Measurements from ENCODE around the gene ECHS1. TPM values are rescaled to one million over a fixed set of nuclear protein-coding genes. Genes with fewer than 3 reads are reported as not detected.
A peak's percentile ranks its signal among the peaks of the same experiment; 100 is the strongest.

The ECHS1 gene
- total RNA-seq, 1 experiment from 2014 or later = 53.5 TPM

DNA sequence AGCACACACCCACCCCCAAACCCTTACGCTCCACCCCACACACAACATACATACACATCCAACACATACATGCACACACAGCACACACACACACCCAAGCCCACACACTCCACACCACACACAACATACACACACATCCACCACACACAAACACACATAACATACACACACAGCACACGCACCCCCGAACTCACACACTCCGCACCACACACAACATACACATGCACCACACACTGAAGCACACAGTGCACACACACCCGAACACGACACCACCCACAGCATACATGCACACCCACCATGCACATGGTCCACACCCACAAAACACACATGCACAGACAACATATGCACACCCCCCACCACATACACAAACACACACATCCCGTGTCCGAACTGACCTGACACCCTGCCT is 24.0 kb downstream of the ECHS1 start:
- H3K4me3 Mint-ChIP-seq (ENCODE audit: low read depth, unreplicated experiment) = no peak overlapping the region
- TF ChIP-seq, protein P1, sequence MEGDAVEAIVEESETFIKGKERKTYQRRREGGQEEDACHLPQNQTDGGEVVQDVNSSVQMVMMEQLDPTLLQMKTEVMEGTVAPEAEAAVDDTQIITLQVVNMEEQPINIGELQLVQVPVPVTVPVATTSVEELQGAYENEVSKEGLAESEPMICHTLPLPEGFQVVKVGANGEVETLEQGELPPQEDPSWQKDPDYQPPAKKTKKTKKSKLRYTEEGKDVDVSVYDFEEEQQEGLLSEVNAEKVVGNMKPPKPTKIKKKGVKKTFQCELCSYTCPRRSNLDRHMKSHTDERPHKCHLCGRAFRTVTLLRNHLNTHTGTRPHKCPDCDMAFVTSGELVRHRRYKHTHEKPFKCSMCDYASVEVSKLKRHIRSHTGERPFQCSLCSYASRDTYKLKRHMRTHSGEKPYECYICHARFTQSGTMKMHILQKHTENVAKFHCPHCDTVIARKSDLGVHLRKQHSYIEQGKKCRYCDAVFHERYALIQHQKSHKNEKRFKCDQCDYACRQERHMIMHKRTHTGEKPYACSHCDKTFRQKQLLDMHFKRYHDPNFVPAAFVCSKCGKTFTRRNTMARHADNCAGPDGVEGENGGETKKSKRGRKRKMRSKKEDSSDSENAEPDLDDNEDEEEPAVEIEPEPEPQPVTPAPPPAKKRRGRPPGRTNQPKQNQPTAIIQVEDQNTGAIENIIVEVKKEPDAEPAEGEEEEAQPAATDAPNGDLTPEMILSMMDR (IDR thresholded peaks at IDR 0.05; ENCODE audit: unreplicated experiment) = no peak
- no TSS peak for BruUV-seq (replicated peaks)

GRCh38 chr10:133347710-133348517 is 25.2 kb downstream of the ECHS1 start:
- CTCF ChIA-PET = no interaction called here
- no peak for DNase-seq
- intact Hi-C loops (cut with micrococcal nuclease; ENCODE audit: unreplicated experiment) = no loop called here
- Mint-ChIP-seq H3K4me1 (ENCODE audit: low read depth, unreplicated experiment) (no peaks in the 10 kb centered on the region), H3K36me3 (ENCODE audit: insufficient read depth, unreplicated experiment) (peaks cover 5% of the 10 kb centered on the region), H3K4me3 (ENCODE audit: low read depth, unreplicated experiment) (no peak overlapping the region), H3K9me3 (ENCODE audit: low read depth, unreplicated experiment) (no peaks in the 10 kb centered on the region), H3K27ac (ENCODE audit: unreplicated experiment) (no peak overlapping the region), H3K27me3 (ENCODE audit: unreplicated experiment) (no peaks in the 10 kb centered on the region)
- BruUV-seq (replicated peaks) = no TSS peak
- TF ChIP-seq, protein P1 (IDR thresholded peaks at IDR 0.05; ENCODE audit: unreplicated experiment) = no peak

More for the DNA sequence above, 24.0 kb downstream of the ECHS1 start:
- no peaks in the 10 kb centered on the region for H3K9me3 Mint-ChIP-seq (ENCODE audit: low read depth, unreplicated experiment)
- H3K36me3 Mint-ChIP-seq (ENCODE audit: insufficient read depth, unreplicated experiment) = peaks cover 5% of the 10 kb centered on the region
- DNase-seq = no peak
- no peaks in the 10 kb centered on the region for H3K4me1 Mint-ChIP-seq (ENCODE audit: low read depth, unreplicated experiment)
- H3K27ac Mint-ChIP-seq (ENCODE audit: unreplicated experiment) = peak overlapping the region; percentile 18
- intact Hi-C loops (cut with micrococcal nuclease; ENCODE audit: unreplicated experiment) = no loop called here
- CTCF ChIA-PET = no interaction called here
- no peaks in the 10 kb centered on the region for H3K27me3 Mint-ChIP-seq (ENCODE audit: unreplicated experiment)

- TF ChIP-seq, protein P1 (IDR thresholded peaks at IDR 0.05; ENCODE audit: unreplicated experiment) = no peak
- Mint-ChIP-seq H3K27me3 (ENCODE audit: unreplicated experiment) (no peaks in the 10 kb centered on the region), H3K4me1 (ENCODE audit: low read depth, unreplicated experiment) (no peaks in the 10 kb centered on the region), H3K9me3 (ENCODE audit: low read depth, unreplicated experiment) (no peaks in the 10 kb centered on the region), H3K4me3 (ENCODE audit: low read depth, unreplicated experiment) (no peak overlapping the region), H3K27ac (ENCODE audit: unreplicated experiment) (no peak overlapping the region), H3K36me3 (ENCODE audit: insufficient read depth, unreplicated experiment) (peaks cover 5% of the 10 kb centered on the region)
- intact Hi-C loops (cut with micrococcal nuclease; ENCODE audit: unreplicated experiment) = no loop called here
- no peak for DNase-seq
- CTCF ChIA-PET = no interaction called here
- no TSS peak for BruUV-seq (replicated peaks)
Observed at GRCh38 chr10:133346413-133346812, 26.7 kb downstream of the ECHS1 start.

- Mint-ChIP-seq H3K4me3 (ENCODE audit: low read depth, unreplicated experiment) (no peak overlapping the region), H3K9me3 (ENCODE audit: low read depth, unreplicated experiment) (no peaks in the 10 kb centered on the region), H3K4me1 (ENCODE audit: low read depth, unreplicated experiment) (no peaks in the 10 kb centered on the region), H3K27ac (ENCODE audit: unreplicated experiment) (no peak overlapping the region), H3K36me3 (ENCODE audit: insufficient read depth, unreplicated experiment) (peaks cover 5% of the 10 kb centered on the region), H3K27me3 (ENCODE audit: unreplicated experiment) (no peaks in the 10 kb centered on the region)
- no peak for DNase-seq
- BruUV-seq (replicated peaks) = no TSS peak
- TF ChIP-seq, protein P1 (IDR thresholded peaks at IDR 0.05; ENCODE audit: unreplicated experiment) = no peak
- intact Hi-C loops (cut with micrococcal nuclease; ENCODE audit: unreplicated experiment) = no loop called here
- CTCF ChIA-PET = no interaction called here
Observed at GRCh38 chr10:133344236-133344635, 28.9 kb downstream of the ECHS1 start.
